ENCODE measurements around the gene ACO2. TPM values are rescaled to one million over a fixed set of nuclear protein-coding genes. Genes with fewer than 3 reads are reported as not detected.
A peak's percentile ranks its signal among the peaks of the same experiment; 100 is the strongest.

The ACO2 gene
- total and polyA plus RNA-seq, 2 of the 4 experiments (the other 2 are of a cell fraction), result 71.3 to 72.9 TPM

DNA sequence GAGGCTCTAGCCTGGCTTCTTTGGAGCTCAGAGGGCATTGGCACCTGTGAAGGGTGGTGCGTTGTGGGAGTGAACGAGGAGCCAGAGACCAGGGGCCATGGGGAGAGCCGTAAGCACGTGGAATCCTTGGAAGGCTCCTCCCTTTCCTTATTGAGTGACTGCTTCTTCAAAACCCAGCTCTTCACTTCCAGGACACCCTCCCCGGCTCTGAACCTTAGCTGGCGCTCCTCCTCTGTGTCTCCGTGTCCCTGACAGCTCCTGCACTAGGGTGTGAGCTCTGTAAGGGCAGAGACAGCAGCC lies 49.1 kb downstream of the ACO2 start:
- ChIA-PET POLR2A (ENCODE audit: unreplicated experiment) (interaction anchor here (1.0 kb wide), 1 partner anchor 116 kb away, joined by 3 read pairs; no protein-coding TSS in a partner anchor), CTCF (interaction anchor here (0.7 to 3.4 kb wide), 7 partner anchors 11 to 115 kb away, joined by 3 to 35 read pairs (median 3); no protein-coding TSS in a partner anchor)
- Histone ChIP-seq H3K4me3 (ENCODE audit: insufficient read depth, low read depth, low read length) (no peak overlapping the region), H2AK9ac (replicated peaks; ENCODE audit: low read depth, low read length, poor library complexity) (peak overlapping the region; percentile 88), H2AFZ (replicated peaks; ENCODE audit: low read length, poor library complexity) (no peak overlapping the region), H3K79me1 (ENCODE audit: low read depth in 1 of 2, low read length in 2 of 2) (peaks cover 12 to 29% of the 10 kb centered on the region in 2 experiments), H3K23ac (ENCODE audit: low read depth, low read length) (no peak overlapping the region), H3K18ac (ENCODE audit: low read depth, low read length) (no peak overlapping the region), H2BK15ac (ENCODE audit: low read depth, low read length) (no peak overlapping the region), H3K27me3 (ENCODE audit: control insufficient read depth, insufficient read depth, low read length) (no peaks in the 10 kb centered on the region), H3K56ac (ENCODE audit: extremely low read depth, insufficient read depth, low read length) (no peak overlapping the region), H4K20me1 (ENCODE audit: insufficient read depth, low read length) (peaks cover 7% of the 10 kb centered on the region), H3K9ac (ENCODE audit: low read depth, low read length) (no peak overlapping the region), H3K9me3 (ENCODE audit: control insufficient read depth, insufficient read depth, low read length) (no peaks in the 10 kb centered on the region), H3K4ac (ENCODE audit: low read depth, low read length) (no peak overlapping the region), H3K36me3 (ENCODE audit: control insufficient read depth, insufficient read depth, low read length) (peaks cover 27% of the 10 kb centered on the region), H3K4me2 (ENCODE audit: low read depth, low read length) (no peak overlapping the region), H3K27ac (ENCODE audit: insufficient read depth, low read length) (no peak overlapping the region), H2BK20ac (ENCODE audit: low read depth, low read length) (no peak overlapping the region), H4K8ac (ENCODE audit: low read depth in 2 of 2, low read length in 2 of 2) (no peak overlapping the region), H2BK120ac (ENCODE audit: low read depth, low read length) (no peak overlapping the region), H3K9me1 (ENCODE audit: insufficient read depth, low read length) (peaks cover 4% of the 10 kb centered on the region; the same call in 1 of the 2 replicates), H4K91ac (ENCODE audit: insufficient read depth, low read depth, low read length) (no peak overlapping the region; the same call in 1 of the 2 replicates), H3K4me1 (ENCODE audit: control insufficient read depth, insufficient read depth, low read length) (peaks cover 10% of the 10 kb centered on the region), H2AK5ac (ENCODE audit: low read depth, low read length) (0 out of 2 replicates have a peak overlapping the region, but pooled peaks have one; percentile 70), H4K5ac (ENCODE audit: low read depth, low read length) (no peak overlapping the region), H2BK5ac (ENCODE audit: low read depth, low read length, poor library complexity, severe bottlenecking) (no peak overlapping the region), H3K14ac (replicated peaks; ENCODE audit: low read depth, low read length) (no peak overlapping the region)
- TF ChIP-seq, protein P1, sequence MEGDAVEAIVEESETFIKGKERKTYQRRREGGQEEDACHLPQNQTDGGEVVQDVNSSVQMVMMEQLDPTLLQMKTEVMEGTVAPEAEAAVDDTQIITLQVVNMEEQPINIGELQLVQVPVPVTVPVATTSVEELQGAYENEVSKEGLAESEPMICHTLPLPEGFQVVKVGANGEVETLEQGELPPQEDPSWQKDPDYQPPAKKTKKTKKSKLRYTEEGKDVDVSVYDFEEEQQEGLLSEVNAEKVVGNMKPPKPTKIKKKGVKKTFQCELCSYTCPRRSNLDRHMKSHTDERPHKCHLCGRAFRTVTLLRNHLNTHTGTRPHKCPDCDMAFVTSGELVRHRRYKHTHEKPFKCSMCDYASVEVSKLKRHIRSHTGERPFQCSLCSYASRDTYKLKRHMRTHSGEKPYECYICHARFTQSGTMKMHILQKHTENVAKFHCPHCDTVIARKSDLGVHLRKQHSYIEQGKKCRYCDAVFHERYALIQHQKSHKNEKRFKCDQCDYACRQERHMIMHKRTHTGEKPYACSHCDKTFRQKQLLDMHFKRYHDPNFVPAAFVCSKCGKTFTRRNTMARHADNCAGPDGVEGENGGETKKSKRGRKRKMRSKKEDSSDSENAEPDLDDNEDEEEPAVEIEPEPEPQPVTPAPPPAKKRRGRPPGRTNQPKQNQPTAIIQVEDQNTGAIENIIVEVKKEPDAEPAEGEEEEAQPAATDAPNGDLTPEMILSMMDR (conservative IDR thresholded peaks at IDR 0.05; ENCODE audit: low read depth, low read length), result no peak
- no peak for TF ChIP-seq RFX5 (IDR thresholded peaks at IDR 0.05; ENCODE audit: low read depth, low read length)
- TF ChIP-seq RCOR1 (IDR thresholded peaks at IDR 0.05; ENCODE audit: insufficient replicate concordance, low read length), result no peak
- TF ChIP-seq MAZ (IDR thresholded peaks at IDR 0.05; ENCODE audit: borderline replicate concordance, low read depth, low read length), result no peak
- no peak for TF ChIP-seq MXI1 (IDR thresholded peaks at IDR 0.05; ENCODE audit: borderline replicate concordance, low read depth, low read length)
- TF ChIP-seq BHLHE40 (IDR thresholded peaks at IDR 0.05; ENCODE audit: low read depth, low read length), result no peak
- TF ChIP-seq FOS (IDR thresholded peaks at IDR 0.05; ENCODE audit: low read depth, low read length), result no peak
- no peak for TF ChIP-seq RAD21 (IDR thresholded peaks at IDR 0.05; ENCODE audit: low read length)
- TF ChIP-seq POLR2A (IDR thresholded peaks at IDR 0.05; ENCODE audit: low read depth, low read length), result no peak
- no peak for DNase-seq
- 93% methylated on average over 2 of the region's 7 CpGs; no CpG with 5 or more reads in 1 of the 2 experiments for WGBS, 2 experiments (ENCODE audit: extremely low coverage in 2 of 2, insufficient read length in 1 of 2)
- no peak for ATAC-seq (ENCODE audit: low read depth)
- BruUV-seq (replicated peaks), result no TSS peak
- intact Hi-C loops (cut with micrococcal nuclease) (loop anchor here (5.0 kb wide), 1 partner anchor 346 kb away; no protein-coding TSS in a partner anchor), in situ Hi-C loops (cut with MboI; ENCODE audit: low sequenced_read_pairs) (loop anchor here (5.0 to 25.0 kb wide), 2 partner anchors 116 to 581 kb away; no protein-coding TSS in a partner anchor), dilution Hi-C loops (cut with HindIII; ENCODE audit: low sequenced_read_pairs, unreplicated experiment) (no loop called here)
